Measurements from ENCODE around the gene YPEL2. TPM values are rescaled to one million over a fixed set of nuclear protein-coding genes. Genes with fewer than 3 reads are reported as not detected.

YPEL2 gene
- total and polyA plus RNA-seq, 2 of the 13 experiments (the other 11 are each of a cell fraction or from before 2014, with no cell fraction given): 8.5 to 21.1 TPM

DNA sequence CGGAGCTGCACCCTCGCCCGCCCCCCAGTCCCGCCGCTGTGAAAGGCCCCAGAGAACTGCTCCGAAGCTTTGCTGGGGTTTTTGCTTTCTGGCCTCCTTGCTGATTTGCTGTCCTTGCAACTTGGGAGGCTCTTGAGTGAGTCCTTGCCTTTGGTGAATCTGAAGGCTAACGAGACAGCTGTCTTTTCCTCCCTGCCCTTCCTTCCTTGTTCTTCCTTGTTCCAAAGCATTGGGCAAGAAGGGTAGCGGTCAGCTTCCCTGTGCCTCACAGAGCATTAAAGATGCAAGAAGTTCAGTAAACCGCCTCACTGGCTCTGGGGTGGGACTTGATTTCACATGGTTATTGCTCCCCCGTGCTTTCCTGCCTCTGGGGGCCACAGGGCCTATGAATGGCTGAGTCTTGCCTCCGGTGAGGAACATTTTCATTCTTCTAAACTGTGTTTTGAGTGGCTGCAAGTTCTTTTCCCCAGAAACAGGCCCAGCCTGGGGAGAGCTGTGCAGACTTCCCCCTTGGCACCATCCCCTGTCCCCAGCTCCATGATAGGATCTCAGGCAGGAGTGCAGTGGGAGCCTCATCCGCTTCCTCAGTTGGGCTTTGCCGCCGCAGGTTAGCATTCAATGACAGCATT is 1.4 kb downstream of the YPEL2 start (continued):
- TF ChIP-seq, protein P1, sequence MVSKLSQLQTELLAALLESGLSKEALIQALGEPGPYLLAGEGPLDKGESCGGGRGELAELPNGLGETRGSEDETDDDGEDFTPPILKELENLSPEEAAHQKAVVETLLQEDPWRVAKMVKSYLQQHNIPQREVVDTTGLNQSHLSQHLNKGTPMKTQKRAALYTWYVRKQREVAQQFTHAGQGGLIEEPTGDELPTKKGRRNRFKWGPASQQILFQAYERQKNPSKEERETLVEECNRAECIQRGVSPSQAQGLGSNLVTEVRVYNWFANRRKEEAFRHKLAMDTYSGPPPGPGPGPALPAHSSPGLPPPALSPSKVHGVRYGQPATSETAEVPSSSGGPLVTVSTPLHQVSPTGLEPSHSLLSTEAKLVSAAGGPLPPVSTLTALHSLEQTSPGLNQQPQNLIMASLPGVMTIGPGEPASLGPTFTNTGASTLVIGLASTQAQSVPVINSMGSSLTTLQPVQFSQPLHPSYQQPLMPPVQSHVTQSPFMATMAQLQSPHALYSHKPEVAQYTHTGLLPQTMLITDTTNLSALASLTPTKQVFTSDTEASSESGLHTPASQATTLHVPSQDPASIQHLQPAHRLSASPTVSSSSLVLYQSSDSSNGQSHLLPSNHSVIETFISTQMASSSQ (IDR thresholded peaks at IDR 0.05; ENCODE audit: low read depth): no peak
- TF ChIP-seq, protein P1 (CRISPR knock-in tag; IDR thresholded peaks at IDR 0.05; ENCODE audit: borderline replicate concordance): 0 out of 2 replicates have a peak, but pooled peaks have one; percentile 16
- TF ChIP-seq ZBTB38 (CRISPR knock-in tag; IDR thresholded peaks at IDR 0.05) (peak; percentile 36; the same call in 1 of the 2 replicates), ZNF564 (CRISPR knock-in tag; IDR thresholded peaks at IDR 0.05) (no peak), BHLHE40 (IDR thresholded peaks at IDR 0.05; ENCODE audit: low read length) (no peak), ZNF207 (IDR thresholded peaks at IDR 0.05; ENCODE audit: borderline replicate concordance) (no peak), GLI4 (CRISPR knock-in tag; IDR thresholded peaks at IDR 0.05; ENCODE audit: borderline replicate concordance) (0 out of 2 replicates have a peak, but pooled peaks have one; percentile 3), ARNTL (CRISPR knock-in tag; IDR thresholded peaks at IDR 0.05) (peak; percentile 18; the same call in 1 of the 2 replicates), KDM3A (CRISPR knock-in tag; IDR thresholded peaks at IDR 0.05; ENCODE audit: low read depth) (no peak), ZNF782 (CRISPR knock-in tag; IDR thresholded peaks at IDR 0.05; ENCODE audit: borderline replicate concordance) (peak; percentile 67; the same call in 1 of the 2 replicates), RARA (CRISPR knock-in tag; IDR thresholded peaks at IDR 0.05) (no peak), SIN3A (IDR thresholded peaks at IDR 0.05; ENCODE audit: borderline replicate concordance, low read depth, low read length) (peak; percentile 55; the same call in 1 of the 2 replicates), MXD4 (CRISPR knock-in tag; IDR thresholded peaks at IDR 0.05) (no peak), PHF21A (CRISPR knock-in tag; IDR thresholded peaks at IDR 0.05) (0 out of 2 replicates have a peak, but pooled peaks have one; percentile 33)
- TF ChIP-seq, protein P2, sequence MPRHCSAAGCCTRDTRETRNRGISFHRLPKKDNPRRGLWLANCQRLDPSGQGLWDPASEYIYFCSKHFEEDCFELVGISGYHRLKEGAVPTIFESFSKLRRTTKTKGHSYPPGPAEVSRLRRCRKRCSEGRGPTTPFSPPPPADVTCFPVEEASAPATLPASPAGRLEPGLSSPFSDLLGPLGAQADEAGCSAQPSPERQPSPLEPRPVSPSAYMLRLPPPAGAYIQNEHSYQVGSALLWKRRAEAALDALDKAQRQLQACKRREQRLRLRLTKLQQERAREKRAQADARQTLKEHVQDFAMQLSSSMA (CRISPR knock-in tag; IDR thresholded peaks at IDR 0.05): 0 out of 2 replicates have a peak, but pooled peaks have one; percentile 23
- TF ChIP-seq, protein P3, sequence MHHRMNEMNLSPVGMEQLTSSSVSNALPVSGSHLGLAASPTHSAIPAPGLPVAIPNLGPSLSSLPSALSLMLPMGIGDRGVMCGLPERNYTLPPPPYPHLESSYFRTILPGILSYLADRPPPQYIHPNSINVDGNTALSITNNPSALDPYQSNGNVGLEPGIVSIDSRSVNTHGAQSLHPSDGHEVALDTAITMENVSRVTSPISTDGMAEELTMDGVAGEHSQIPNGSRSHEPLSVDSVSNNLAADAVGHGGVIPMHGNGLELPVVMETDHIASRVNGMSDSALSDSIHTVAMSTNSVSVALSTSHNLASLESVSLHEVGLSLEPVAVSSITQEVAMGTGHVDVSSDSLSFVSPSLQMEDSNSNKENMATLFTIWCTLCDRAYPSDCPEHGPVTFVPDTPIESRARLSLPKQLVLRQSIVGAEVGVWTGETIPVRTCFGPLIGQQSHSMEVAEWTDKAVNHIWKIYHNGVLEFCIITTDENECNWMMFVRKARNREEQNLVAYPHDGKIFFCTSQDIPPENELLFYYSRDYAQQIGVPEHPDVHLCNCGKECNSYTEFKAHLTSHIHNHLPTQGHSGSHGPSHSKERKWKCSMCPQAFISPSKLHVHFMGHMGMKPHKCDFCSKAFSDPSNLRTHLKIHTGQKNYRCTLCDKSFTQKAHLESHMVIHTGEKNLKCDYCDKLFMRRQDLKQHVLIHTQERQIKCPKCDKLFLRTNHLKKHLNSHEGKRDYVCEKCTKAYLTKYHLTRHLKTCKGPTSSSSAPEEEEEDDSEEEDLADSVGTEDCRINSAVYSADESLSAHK (CRISPR knock-in tag; IDR thresholded peaks at IDR 0.05; ENCODE audit: borderline replicate concordance): no peak
- TF ChIP-seq, protein P4, sequence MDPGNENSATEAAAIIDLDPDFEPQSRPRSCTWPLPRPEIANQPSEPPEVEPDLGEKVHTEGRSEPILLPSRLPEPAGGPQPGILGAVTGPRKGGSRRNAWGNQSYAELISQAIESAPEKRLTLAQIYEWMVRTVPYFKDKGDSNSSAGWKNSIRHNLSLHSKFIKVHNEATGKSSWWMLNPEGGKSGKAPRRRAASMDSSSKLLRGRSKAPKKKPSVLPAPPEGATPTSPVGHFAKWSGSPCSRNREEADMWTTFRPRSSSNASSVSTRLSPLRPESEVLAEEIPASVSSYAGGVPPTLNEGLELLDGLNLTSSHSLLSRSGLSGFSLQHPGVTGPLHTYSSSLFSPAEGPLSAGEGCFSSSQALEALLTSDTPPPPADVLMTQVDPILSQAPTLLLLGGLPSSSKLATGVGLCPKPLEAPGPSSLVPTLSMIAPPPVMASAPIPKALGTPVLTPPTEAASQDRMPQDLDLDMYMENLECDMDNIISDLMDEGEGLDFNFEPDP (CRISPR knock-in tag; conservative IDR thresholded peaks at IDR 0.05): no peak
- TF ChIP-seq, protein P5, sequence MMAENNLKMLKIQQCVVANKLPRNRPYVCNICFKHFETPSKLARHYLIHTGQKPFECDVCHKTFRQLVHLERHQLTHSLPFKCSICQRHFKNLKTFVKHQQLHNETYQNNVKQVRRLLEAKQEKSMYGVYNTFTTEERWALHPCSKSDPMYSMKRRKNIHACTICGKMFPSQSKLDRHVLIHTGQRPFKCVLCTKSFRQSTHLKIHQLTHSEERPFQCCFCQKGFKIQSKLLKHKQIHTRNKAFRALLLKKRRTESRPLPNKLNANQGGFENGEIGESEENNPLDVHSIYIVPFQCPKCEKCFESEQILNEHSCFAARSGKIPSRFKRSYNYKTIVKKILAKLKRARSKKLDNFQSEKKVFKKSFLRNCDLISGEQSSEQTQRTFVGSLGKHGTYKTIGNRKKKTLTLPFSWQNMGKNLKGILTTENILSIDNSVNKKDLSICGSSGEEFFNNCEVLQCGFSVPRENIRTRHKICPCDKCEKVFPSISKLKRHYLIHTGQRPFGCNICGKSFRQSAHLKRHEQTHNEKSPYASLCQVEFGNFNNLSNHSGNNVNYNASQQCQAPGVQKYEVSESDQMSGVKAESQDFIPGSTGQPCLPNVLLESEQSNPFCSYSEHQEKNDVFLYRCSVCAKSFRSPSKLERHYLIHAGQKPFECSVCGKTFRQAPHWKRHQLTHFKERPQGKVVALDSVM (CRISPR knock-in tag; IDR thresholded peaks at IDR 0.05): no peak
